AG04449 (cell line): ENCODE measurements around the gene KRT26.

ENCODE experiments used
- CTCF ChIA-PET: fragments of 350-600 bp; formaldehyde crosslinking; extraction: SDS; loops from one replicate; lab custom pipeline; 2021; ENCODE audit warnings: antibody characterized with exemption; lab: Yijun Ruan, JAX
- POLR2A ChIA-PET: fragments of 400-600, 350-600 bp; formaldehyde crosslinking; extraction: SDS; loops from one replicate; lab custom pipeline; 2020; ENCODE audit warnings: antibody characterized with exemption, inconsistent platforms; lab: Yijun Ruan, JAX
- DNase-seq: peaks from one replicate; pipeline ENCODE4 v3.0.0-alpha.2; 2010; ENCODE audit warnings: low read depth, low spot score
- H3K4me3 ChIP-seq: 2 replicates; pipeline ENCODE4 v1.5.1; 2011; ENCODE audit warnings: low read depth, mild to moderate bottlenecking, control low read depth, low read length
- CTCF ChIP-seq: IDR thresholded peaks from one replicate; pipeline ENCODE4 v1.5.1; 2011; ENCODE audit warnings: mild to moderate bottlenecking, moderate library complexity, low read length, control low read depth, inconsistent platforms; ENCODE audit not compliant: insufficient read depth; ENCODE audit errors: missing control alignments

Gene KRT26

GRCh38 chr17:40727447-40728231 is 44.4 kb downstream of the KRT26 start:
- CTCF ChIA-PET: interaction anchor here (0.6 to 1.1 kb wide), 2 partner anchors 42 to 278 kb away, joined by 3 read pairs; no protein-coding TSS in a partner anchor

GRCh38 chr17:40726919-40727318 is 45.1 kb downstream of the KRT26 start:
- POLR2A ChIA-PET: interaction anchor here (1.0 kb wide), 1 partner anchor 79 kb away, joined by 5 read pairs; the partner anchor contains the start of gene SMARCE1
- DNase-seq: no peak
- H3K4me3 ChIP-seq: no peak overlapping the region
- CTCF ChIA-PET: interaction anchor here (1.1 kb wide), 1 partner anchor 41 kb away, joined by 3 read pairs; no protein-coding TSS in a partner anchor
- TF ChIP-seq CTCF: no peak

More at GRCh38 chr17:40727447-40728231, 44.4 kb downstream of the KRT26 start:
- POLR2A ChIA-PET: interaction anchor here (1.0 kb wide), 1 partner anchor 80 kb away, joined by 5 read pairs; the partner anchor contains the start of gene SMARCE1
- TF ChIP-seq CTCF: no peak
- DNase-seq: no peak
- no peak overlapping the region for H3K4me3 ChIP-seq

GRCh38 chr17:40724656-40725055 is 47.3 kb downstream of the KRT26 start:
- no peak overlapping the region for H3K4me3 ChIP-seq
- ChIA-PET CTCF (no interaction called here), POLR2A (no interaction called here)
- TF ChIP-seq CTCF: no peak
- no peak for DNase-seq

GRCh38 chr17:40722241-40722640 is 49.8 kb downstream of the KRT26 start:
- CTCF ChIA-PET: no interaction called here
- no peak for TF ChIP-seq CTCF
- no peak overlapping the region for H3K4me3 ChIP-seq
- no peak for DNase-seq
- POLR2A ChIA-PET: interaction anchor here (0.9 to 1.1 kb wide), 2 partner anchors 14 to 74 kb away, joined by 3 to 5 read pairs; no protein-coding TSS in a partner anchor

GRCh38 chr17:40720899-40721298 is 51.1 kb downstream of the KRT26 start:
- CTCF ChIA-PET: no interaction called here
- DNase-seq: no peak
- no peak for TF ChIP-seq CTCF
- H3K4me3 ChIP-seq: no peak overlapping the region
- POLR2A ChIA-PET: no interaction called here

GRCh38 chr17:40718930-40719329 is 53.1 kb downstream of the KRT26 start:
- no peak overlapping the region for H3K4me3 ChIP-seq
- ChIA-PET CTCF (interaction anchor here (1.2 kb wide), 1 partner anchor 99 kb away, joined by 4 read pairs; no protein-coding TSS in a partner anchor), POLR2A (no interaction called here)
- TF ChIP-seq CTCF: no peak
- no peak for DNase-seq
